IMR-90 (cell line): ENCODE measurements around the gene FAM151B. TPM values are rescaled to one million over a fixed set of nuclear protein-coding genes. Genes with fewer than 3 reads are reported as not detected.

Experiments
- ATAC-seq: fragments of 200-7000 bp; cut with Tn5 transposase; 2 replicates; pipeline ENCODE4 v1.9.1; 2020; ENCODE audit warnings: low read depth, mild to moderate bottlenecking, moderate library complexity
- BruUV-seq: library from RNA; stranded (reverse); fragments of 400-500 nt; replicated peaks from 2 replicates; lab custom pipeline; 2021; lab: Mats Ljungman, UMichigan
- CTCF ChIA-PET: fragments of 300-600 bp; formaldehyde crosslinking; extraction: SDS; loops from one replicate; lab custom pipeline; 2021; ENCODE audit warnings: antibody characterized with exemption; lab: Yijun Ruan, JAX
- POLR2A ChIA-PET: fragments of 300-600 bp; sonication (Branson Sonifier 250); formaldehyde crosslinking; loops from one replicate; lab custom pipeline; 2022; ENCODE audit warnings: antibody characterized with exemption; ENCODE audit not compliant: unreplicated experiment; lab: Charles Lee
- DNase-seq: peaks from one replicate; pipeline ENCODE4 v3.0.0; 2013
- H2AFZ ChIP-seq: replicated peaks from 2 replicates; pipeline ENCODE3; 2013; ENCODE audit warnings: low read length, mild to moderate bottlenecking; ENCODE audit not compliant: poor library complexity
- H2AK5ac ChIP-seq: 2 replicates; pipeline ENCODE4 v1.6.1; 2013; ENCODE audit warnings: low read depth, low read length, inconsistent platforms
- H2AK9ac ChIP-seq: replicated peaks from 2 replicates; pipeline ENCODE3; 2013; ENCODE audit warnings: mild to moderate bottlenecking, low read depth, low read length, moderate library complexity; ENCODE audit not compliant: poor library complexity
- H2BK120ac ChIP-seq: 2 replicates; pipeline ENCODE4 v1.6.1; 2013; ENCODE audit warnings: low read depth, low read length, inconsistent platforms
- H2BK15ac ChIP-seq: 3 replicates; pipeline ENCODE4 v1.6.1; 2013; ENCODE audit warnings: low read depth, low read length, inconsistent platforms
- H2BK20ac ChIP-seq: 2 replicates; pipeline ENCODE4 v1.6.1; 2013; ENCODE audit warnings: low read depth, mild to moderate bottlenecking, inconsistent platforms, low read length, moderate library complexity
- H2BK5ac ChIP-seq: 2 replicates; pipeline ENCODE4 v1.6.1; 2013; ENCODE audit warnings: mild to moderate bottlenecking, low read depth, low read length, inconsistent platforms; ENCODE audit not compliant: poor library complexity, severe bottlenecking
- H3K14ac ChIP-seq: replicated peaks from 2 replicates; pipeline ENCODE4 v1.6.1; 2013; ENCODE audit warnings: low read depth, low read length, inconsistent platforms
- H3K18ac ChIP-seq: 2 replicates; pipeline ENCODE4 v1.6.1; 2013; ENCODE audit warnings: low read depth, low read length, control low read depth
- H3K23ac ChIP-seq: 2 replicates; pipeline ENCODE4 v1.6.1; 2013; ENCODE audit warnings: low read depth, low read length, inconsistent platforms
- H3K27ac ChIP-seq: 2 replicates; pipeline ENCODE4 v1.5.1; 2013; ENCODE audit warnings: mild to moderate bottlenecking, control low read depth, low read length; ENCODE audit not compliant: insufficient read depth
- H3K27me3 ChIP-seq: 2 replicates; pipeline ENCODE4 v1.6.1; 2013; ENCODE audit warnings: low read length; ENCODE audit not compliant: control insufficient read depth, insufficient read depth
- H3K36me3 ChIP-seq: 2 replicates; pipeline ENCODE4 v1.6.1; 2013; ENCODE audit warnings: low read length, mixed read lengths; ENCODE audit not compliant: control insufficient read depth, insufficient read depth
- H3K4ac ChIP-seq: 2 replicates; pipeline ENCODE4 v1.6.1; 2013; ENCODE audit warnings: low read depth, low read length, inconsistent platforms
- H3K4me1 ChIP-seq: 2 replicates; pipeline ENCODE4 v1.6.1; 2013; ENCODE audit warnings: low read length, mixed read lengths; ENCODE audit not compliant: control insufficient read depth, insufficient read depth
- H3K4me2 ChIP-seq: 2 replicates; pipeline ENCODE4 v1.6.1; 2013; ENCODE audit warnings: low read depth, mild to moderate bottlenecking, control low read depth, low read length, moderate library complexity
- H3K4me3 ChIP-seq: 2 replicates; pipeline ENCODE4 v1.5.1; 2013; ENCODE audit warnings: low read depth, mild to moderate bottlenecking, control low read depth, low read length, moderate library complexity; ENCODE audit not compliant: insufficient read depth
- H3K56ac ChIP-seq: 2 replicates; pipeline ENCODE4 v1.6.1; 2013; ENCODE audit warnings: low read length, inconsistent platforms; ENCODE audit not compliant: insufficient read depth; ENCODE audit errors: extremely low read depth
- H3K79me1 ChIP-seq, 2 experiments: 2 replicates each; pipeline ENCODE4 v1.6.1; 2013; ENCODE audit warnings: low read length in 2 of 2, inconsistent platforms in 1 of 2, low read depth in 1 of 2
- H3K9ac ChIP-seq: 2 replicates; pipeline ENCODE4 v1.6.1; 2013; ENCODE audit warnings: low read depth, low read length, control low read depth
- H3K9me1 ChIP-seq: 2 replicates; pipeline ENCODE4 v1.6.1; 2013; ENCODE audit warnings: low read length, inconsistent platforms; ENCODE audit not compliant: insufficient read depth
- H3K9me3 ChIP-seq: 2 replicates; pipeline ENCODE4 v1.6.1; 2013; ENCODE audit warnings: low read length; ENCODE audit not compliant: control insufficient read depth, insufficient read depth
- H4K20me1 ChIP-seq: 2 replicates; pipeline ENCODE4 v1.6.1; 2013; ENCODE audit warnings: low read length, inconsistent platforms; ENCODE audit not compliant: insufficient read depth
- H4K5ac ChIP-seq: 2 replicates; pipeline ENCODE4 v1.6.1; 2013; ENCODE audit warnings: mild to moderate bottlenecking, low read depth, low read length, control low read depth
- H4K8ac ChIP-seq, 2 experiments: 2 replicates each; pipeline ENCODE4 v1.6.1; 2013; ENCODE audit warnings: low read depth in 2 of 2, low read length in 2 of 2, control low read depth in 1 of 2, inconsistent platforms in 1 of 2
- H4K91ac ChIP-seq: 2 replicates; pipeline ENCODE4 v1.6.1; 2013; ENCODE audit warnings: low read depth, low read length, inconsistent platforms; ENCODE audit not compliant: insufficient read depth
- CHD1 ChIP-seq: IDR thresholded peaks from 2 replicates; pipeline ENCODE4 v1.6.1; 2012; ENCODE audit warnings: low read depth, low read length, improper control_type of control experiment
- CTCF ChIP-seq: conservative IDR thresholded peaks from 2 replicates; pipeline ENCODE4 v1.5.1; 2012; ENCODE audit warnings: mild to moderate bottlenecking, low read depth, low read length, improper control_type of control experiment
- FOS ChIP-seq: fragments of 150-350 bp; IDR thresholded peaks from 2 replicates; pipeline ENCODE4 v1.6.1; 2016; ENCODE audit warnings: low read depth, low read length
- MXI1 ChIP-seq: IDR thresholded peaks from 2 replicates; pipeline ENCODE4 v1.6.1; 2012; ENCODE audit warnings: low read depth, mild to moderate bottlenecking, low read length, moderate library complexity, borderline replicate concordance
- RAD21 ChIP-seq: IDR thresholded peaks from 2 replicates; pipeline ENCODE4 v1.6.1; 2012; ENCODE audit warnings: low read length, improper control_type of control experiment
- RCOR1 ChIP-seq: IDR thresholded peaks from 2 replicates; pipeline ENCODE4 v1.6.1; 2012; ENCODE audit warnings: mild to moderate bottlenecking, low read length, improper control_type of control experiment; ENCODE audit not compliant: insufficient replicate concordance
- RFX5 ChIP-seq: IDR thresholded peaks from 2 replicates; pipeline ENCODE4 v1.8.0; 2012; ENCODE audit warnings: low read depth, mild to moderate bottlenecking, low read length, moderate library complexity
- SMC3 ChIP-seq: fragments of 150-350 bp; IDR thresholded peaks from 2 replicates; pipeline ENCODE4 v1.6.1; 2016; ENCODE audit warnings: low read depth, mild to moderate bottlenecking, antibody characterized with exemption, low read length, moderate library complexity
- WGBS, 2 experiments: methylation state at CpG; one replicate each; pipeline versions ENCODE4 v1.1.5 to v1.1.7; 2013; ENCODE audit warnings: missing lambda C conversion rate in 2 of 2; ENCODE audit not compliant: insufficient read length in 1 of 2; ENCODE audit errors: extremely low coverage in 2 of 2; 5-methylcytosine and 5-hydroxymethylcytosine counted together
- dilution Hi-C: fragments of 300-500 bp; cut with HindIII; formaldehyde crosslinking; loops from one replicate; pipeline ENCODE4 v1.14.3; 2018; ENCODE audit warnings: low sequenced_read_pairs; ENCODE audit not compliant: unreplicated experiment
- in situ Hi-C: fragments of 300-500 bp; cut with MboI; formaldehyde crosslinking; loops from 3 replicates; pipeline ENCODE4 v1.14.3; 2019; ENCODE audit warnings: low sequenced_read_pairs, inconsistent platforms, mixed read lengths
- intact Hi-C: fragments of 100-400 bp; cut with micrococcal nuclease; formaldehyde crosslinking; loops from 2 replicates; pipeline ENCODE4 v1.10.0; 2022
- polyA plus RNA-seq, 3 experiments: library from polyadenylated mRNA; depleted of rRNA; stranded (reverse); fragments of >200 nt; gene quantifications; 2 replicates each; pipeline ENCODE4 v1.2.3, GENCODE V29; 2012; ENCODE audit warnings: low replicate concordance in 1 of 3
- total RNA-seq: library from RNA; depleted of rRNA; stranded (reverse); fragments of >200 nt; gene quantifications from 2 replicates; pipeline ENCODE4 v1.2.3, GENCODE V29; 2012

Gene FAM151B
- total and polyA plus RNA-seq, 2 of the 4 experiments (the other 2 are of a cell fraction), result 1.0 to 2.9 TPM

GRCh38 chr5:80453366-80453765 lies 34.5 kb upstream of the FAM151B start:
- Histone ChIP-seq H3K79me1 (no peaks in the 10 kb centered on the region), H3K9me1 (no peaks in the 10 kb centered on the region), H3K4me1 (no peaks in the 10 kb centered on the region), H4K20me1 (no peaks in the 10 kb centered on the region), H3K4ac (no peak overlapping the region), H2BK20ac (no peak overlapping the region), H2BK15ac (no peak overlapping the region), H2AK5ac (no peak overlapping the region), H4K5ac (no peak overlapping the region), H2BK120ac (no peak overlapping the region), H3K18ac (no peak overlapping the region), H3K4me3 (no peak overlapping the region), H2AFZ (no peak overlapping the region), H2BK5ac (no peak overlapping the region), H3K9me3 (no peaks in the 10 kb centered on the region), H3K9ac (no peak overlapping the region), H4K91ac (no peak overlapping the region), H3K36me3 (peaks cover 3% of the 10 kb centered on the region; the same call in 1 of the 2 replicates), H4K8ac (no peak overlapping the region), H3K23ac (no peak overlapping the region), H3K4me2 (no peak overlapping the region), H3K14ac (no peak overlapping the region), H3K56ac (no peak overlapping the region), H3K27ac (no peak overlapping the region), H3K27me3 (no peaks in the 10 kb centered on the region), H2AK9ac (no peak overlapping the region)
- TF ChIP-seq MXI1 (no peak), RAD21 (no peak), FOS (no peak), RFX5 (no peak), CHD1 (no peak), CTCF (no peak), SMC3 (no peak), RCOR1 (no peak)
- in situ Hi-C loops, result no loop called here
- POLR2A ChIA-PET, result no interaction called here
- no peak for ATAC-seq
- WGBS, 2 experiments, result no CpG with 5 or more reads among the region's 2 CpGs
- CTCF ChIA-PET, result no interaction called here
- BruUV-seq, result no TSS peak
- dilution Hi-C loops, result no loop called here
- no peak for DNase-seq
- intact Hi-C loops, result no loop called here
